Measurements from ENCODE around the gene SNX22. TPM values are rescaled to one million over a fixed set of nuclear protein-coding genes. Genes with fewer than 3 reads are reported as not detected.

Gene SNX22
- total RNA-seq, 5 donors from 2014 or later (not counting 1 experiment from before 2014, with no cell fraction given), result 0.58 to 3.7 (median 1.4) TPM

GRCh38 chr15:64163659-64164362 is 12.3 kb downstream of the SNX22 start:
- H3K36me3 Mint-ChIP-seq, result peaks cover 18% of the 10 kb centered on the region
- Histone ChIP-seq H3K9me3 (no peaks in the 10 kb centered on the region), H3K27me3 (replicated peaks in 1 of 2; ENCODE audit: control insufficient read depth in 2 of 2, extremely low read depth in 1 of 2, insufficient read depth in 2 of 2, low read length in 1 of 2) (no peaks in the 10 kb centered on the region), H3K36me3 (ENCODE audit: control insufficient read depth in 2 of 2, extremely low read depth in 1 of 2, insufficient read depth in 1 of 2, low read length in 1 of 2) (peaks cover 8 to 24% of the 10 kb centered on the region in 2 donors), H3K4me3 (ENCODE audit: control insufficient read depth in 1 of 2, extremely low read depth in 1 of 2, low read length in 1 of 2) (peak overlapping the region; percentile 58 to 77), H3K4me1 (ENCODE audit: control insufficient read depth in 1 of 2, extremely low read depth in 1 of 2, insufficient read depth in 2 of 2, low read length in 2 of 2) (peaks cover 13 to 50% of the 10 kb centered on the region in 2 experiments), H3K27ac (ENCODE audit: low read length) (peak overlapping the region; percentile 84)
- H3K27ac Mint-ChIP-seq, result peak overlapping the region; percentile 92 to 95
- no peaks in the 10 kb centered on the region for H3K9me3 Mint-ChIP-seq
- ATAC-seq (replicated peaks in 1 of 4) (peak in 1 of 4 experiments; percentile 1), DNase-seq (peak in 1 of 35 experiments; percentile 18)
- no peaks in the 10 kb centered on the region for H3K27me3 Mint-ChIP-seq
- ChIA-PET CTCF (interaction anchor here (0.5 to 1.2 kb wide), 4 partner anchors 10 to 602 kb away, joined by 3 to 5 read pairs (median 4); partner anchors contain the start of gene CIAO2A (in 1 of the 2)), POLR2A (interaction anchor here in 1 of 2 donors (0.7 kb wide), 1 partner anchor 655 kb away, joined by 4 read pairs; no protein-coding TSS in a partner anchor)
- 76% methylated on average over 7 of the region's 14 CpGs for WGBS (ENCODE audit: insufficient coverage)
- H3K4me1 Mint-ChIP-seq, result peaks cover 35 to 50% (median 40%) of the 10 kb centered on the region in 3 donors
- H3K4me3 Mint-ChIP-seq, result peak overlapping the region; percentile 83 to 86 (median 83)

GRCh38 chr15:64164436-64164835 is 12.9 kb downstream of the SNX22 start:
- Mint-ChIP-seq H3K4me3 (peak overlapping the region; percentile 11 to 83 (median 59)), H3K27me3 (no peaks in the 10 kb centered on the region), H3K27ac (peak overlapping the region; percentile 92 to 95), H3K36me3 (peaks cover 15% of the 10 kb centered on the region), H3K9me3 (no peaks in the 10 kb centered on the region), H3K4me1 (peaks cover 29 to 45% (median 36%) of the 10 kb centered on the region in 3 donors)
- 77% methylated on average over 3 of the region's 4 CpGs for WGBS (ENCODE audit: insufficient coverage)
- H3K36me3 ChIP-seq (ENCODE audit: control insufficient read depth in 2 of 2, extremely low read depth in 1 of 2, insufficient read depth in 1 of 2, low read length in 1 of 2), result peaks cover 8 to 18% of the 10 kb centered on the region in 2 donors
- no peaks in the 10 kb centered on the region for H3K9me3 ChIP-seq
- peaks cover 13 to 44% of the 10 kb centered on the region in 2 experiments for H3K4me1 ChIP-seq (ENCODE audit: control insufficient read depth in 1 of 2, extremely low read depth in 1 of 2, insufficient read depth in 2 of 2, low read length in 2 of 2)
- H3K27ac ChIP-seq (ENCODE audit: low read length), result no peak overlapping the region
- DNase-seq (no peak), ATAC-seq (replicated peaks in 1 of 4) (no peak)
- no peak overlapping the region for H3K4me3 ChIP-seq (ENCODE audit: control insufficient read depth in 1 of 2, extremely low read depth in 1 of 2, low read length in 1 of 2)
- no peaks in the 10 kb centered on the region for H3K27me3 ChIP-seq (replicated peaks in 1 of 2; ENCODE audit: control insufficient read depth in 2 of 2, extremely low read depth in 1 of 2, insufficient read depth in 2 of 2, low read length in 1 of 2)
- ChIA-PET CTCF (no interaction called here), POLR2A (interaction anchor here in 1 of 2 donors (0.7 kb wide), 1 partner anchor 655 kb away, joined by 4 read pairs; no protein-coding TSS in a partner anchor)

GRCh38 chr15:64166102-64166890 is 14.8 kb downstream of the SNX22 start:
- no peak overlapping the region for H3K27ac ChIP-seq (ENCODE audit: low read length)
- H3K36me3 ChIP-seq (ENCODE audit: control insufficient read depth in 2 of 2, extremely low read depth in 1 of 2, insufficient read depth in 1 of 2, low read length in 1 of 2), result peaks cover 0 to 9% of the 10 kb centered on the region in 2 donors
- no peak for ATAC-seq (replicated peaks in 1 of 4)
- H3K4me1 ChIP-seq (ENCODE audit: control insufficient read depth in 1 of 2, extremely low read depth in 1 of 2, insufficient read depth in 2 of 2, low read length in 2 of 2), result peaks cover 13 to 25% of the 10 kb centered on the region in 2 experiments
- no peak overlapping the region for H3K4me3 Mint-ChIP-seq
- no peaks in the 10 kb centered on the region for H3K9me3 Mint-ChIP-seq
- no peaks in the 10 kb centered on the region for H3K27me3 ChIP-seq (replicated peaks in 1 of 2; ENCODE audit: control insufficient read depth in 2 of 2, extremely low read depth in 1 of 2, insufficient read depth in 2 of 2, low read length in 1 of 2)
- DNase-seq, result no peak
- peaks cover 15% of the 10 kb centered on the region for H3K36me3 Mint-ChIP-seq
- H3K4me3 ChIP-seq (ENCODE audit: control insufficient read depth in 1 of 2, extremely low read depth in 1 of 2, low read length in 1 of 2), result no peak overlapping the region
- POLR2A ChIA-PET, result no interaction called here
- H3K9me3 ChIP-seq, result no peaks in the 10 kb centered on the region
- H3K4me1 Mint-ChIP-seq, result peaks cover 21 to 35% (median 26%) of the 10 kb centered on the region in 3 donors
- no CpG with 5 or more reads among the region's 5 CpGs for WGBS (ENCODE audit: insufficient coverage)
- CTCF ChIA-PET, result no interaction called here
- peak overlapping the region; percentile 11 to 70 for H3K27ac Mint-ChIP-seq
- H3K27me3 Mint-ChIP-seq, result no peaks in the 10 kb centered on the region

- H3K27me3 ChIP-seq (replicated peaks in 1 of 2; ENCODE audit: control insufficient read depth in 2 of 2, extremely low read depth in 1 of 2, insufficient read depth in 2 of 2, low read length in 1 of 2), result no peaks in the 10 kb centered on the region
- H3K4me3 ChIP-seq (ENCODE audit: control insufficient read depth in 1 of 2, extremely low read depth in 1 of 2, low read length in 1 of 2), result no peak overlapping the region
- no peaks in the 10 kb centered on the region for H3K9me3 ChIP-seq
- Mint-ChIP-seq H3K4me3 (no peak overlapping the region), H3K4me1 (peaks cover 0 to 3% (median 0%) of the 10 kb centered on the region in 3 donors), H3K27ac (no peak overlapping the region), H3K9me3 (no peaks in the 10 kb centered on the region), H3K27me3 (no peaks in the 10 kb centered on the region), H3K36me3 (peaks cover 44% of the 10 kb centered on the region)
- DNase-seq, result no peak
- POLR2A ChIA-PET, result interaction anchor here (0.5 to 0.6 kb wide), 2 partner anchors 17 to 477 kb away, joined by 3 to 8 read pairs; no protein-coding TSS in a partner anchor
- peaks cover 2 to 54% of the 10 kb centered on the region in 2 donors for H3K36me3 ChIP-seq (ENCODE audit: control insufficient read depth in 2 of 2, extremely low read depth in 1 of 2, insufficient read depth in 1 of 2, low read length in 1 of 2)
- H3K27ac ChIP-seq (ENCODE audit: low read length), result no peak overlapping the region
- CTCF ChIA-PET, result interaction anchor here in 1 of 2 donors (0.7 kb wide), 1 partner anchor 66 kb away, joined by 3 read pairs; no protein-coding TSS in a partner anchor
- H3K4me1 ChIP-seq (ENCODE audit: control insufficient read depth in 1 of 2, extremely low read depth in 1 of 2, insufficient read depth in 2 of 2, low read length in 2 of 2), result no peaks in the 10 kb centered on the region
- ATAC-seq (replicated peaks in 1 of 4), result no peak
- WGBS (ENCODE audit: insufficient coverage), result no CpG with 5 or more reads among the region's 8 CpGs
Observed at GRCh38 chr15:64180235-64180824, 28.8 kb downstream of the SNX22 start.

- Histone ChIP-seq H3K36me3 (ENCODE audit: control insufficient read depth in 2 of 2, extremely low read depth in 1 of 2, insufficient read depth in 1 of 2, low read length in 1 of 2) (peaks cover 8 to 47% of the 10 kb centered on the region in 2 donors), H3K9me3 (no peaks in the 10 kb centered on the region), H3K4me3 (ENCODE audit: control insufficient read depth in 1 of 2, extremely low read depth in 1 of 2, low read length in 1 of 2) (no peak overlapping the region), H3K27ac (ENCODE audit: low read length) (no peak overlapping the region), H3K27me3 (replicated peaks in 1 of 2; ENCODE audit: control insufficient read depth in 2 of 2, extremely low read depth in 1 of 2, insufficient read depth in 2 of 2, low read length in 1 of 2) (no peaks in the 10 kb centered on the region), H3K4me1 (ENCODE audit: control insufficient read depth in 1 of 2, extremely low read depth in 1 of 2, insufficient read depth in 2 of 2, low read length in 2 of 2) (no peaks in the 10 kb centered on the region)
- ChIA-PET CTCF (no interaction called here), POLR2A (no interaction called here)
- Mint-ChIP-seq H3K27me3 (no peaks in the 10 kb centered on the region), H3K27ac (no peak overlapping the region), H3K4me1 (peaks cover 0 to 7% (median 0%) of the 10 kb centered on the region in 3 donors), H3K9me3 (no peaks in the 10 kb centered on the region), H3K4me3 (no peak overlapping the region), H3K36me3 (peaks cover 35% of the 10 kb centered on the region)
- 96% methylated on average over 4 of the region's 4 CpGs for WGBS (ENCODE audit: insufficient coverage)
- DNase-seq, result no peak
- ATAC-seq (replicated peaks in 1 of 4), result no peak
Observed at GRCh38 chr15:64182859-64183370, 31.4 kb downstream of the SNX22 start.
